ENCODE data around the gene SCGB1C1. TPM values are rescaled to one million over a fixed set of nuclear protein-coding genes. Genes with fewer than 3 reads are reported as not detected.

SCGB1C1 gene
- total RNA-seq, 4 donors from 2014 or later = not detected

- Histone ChIP-seq H3K4me1 (no peaks in the 10 kb centered on the region), H3K27ac (no peak overlapping the region), H3K27me3 (peaks cover 0 to 4% (median 0%) of the 10 kb centered on the region in 4 donors), H3K36me3 (peaks cover 0 to 18% (median 0%) of the 10 kb centered on the region in 3 donors), H3K9me3 (no peaks in the 10 kb centered on the region), H3K4me3 (no peak overlapping the region)
- intact Hi-C loops (cut with DNase I) = no loop called here
- whole genome bisulfite sequencing, 2 donors = 80 to 81% methylated on average over 8 to 10 of the region's 23 CpGs
- no peak for DNase-seq
- TF ChIP-seq, protein P1, sequence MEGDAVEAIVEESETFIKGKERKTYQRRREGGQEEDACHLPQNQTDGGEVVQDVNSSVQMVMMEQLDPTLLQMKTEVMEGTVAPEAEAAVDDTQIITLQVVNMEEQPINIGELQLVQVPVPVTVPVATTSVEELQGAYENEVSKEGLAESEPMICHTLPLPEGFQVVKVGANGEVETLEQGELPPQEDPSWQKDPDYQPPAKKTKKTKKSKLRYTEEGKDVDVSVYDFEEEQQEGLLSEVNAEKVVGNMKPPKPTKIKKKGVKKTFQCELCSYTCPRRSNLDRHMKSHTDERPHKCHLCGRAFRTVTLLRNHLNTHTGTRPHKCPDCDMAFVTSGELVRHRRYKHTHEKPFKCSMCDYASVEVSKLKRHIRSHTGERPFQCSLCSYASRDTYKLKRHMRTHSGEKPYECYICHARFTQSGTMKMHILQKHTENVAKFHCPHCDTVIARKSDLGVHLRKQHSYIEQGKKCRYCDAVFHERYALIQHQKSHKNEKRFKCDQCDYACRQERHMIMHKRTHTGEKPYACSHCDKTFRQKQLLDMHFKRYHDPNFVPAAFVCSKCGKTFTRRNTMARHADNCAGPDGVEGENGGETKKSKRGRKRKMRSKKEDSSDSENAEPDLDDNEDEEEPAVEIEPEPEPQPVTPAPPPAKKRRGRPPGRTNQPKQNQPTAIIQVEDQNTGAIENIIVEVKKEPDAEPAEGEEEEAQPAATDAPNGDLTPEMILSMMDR (IDR thresholded peaks at IDR 0.05) = no peak
- no peak for TF ChIP-seq POLR2A (IDR thresholded peaks at IDR 0.05)
Measured at GRCh38 chr11:196786-197731, 4.2 kb downstream of the SCGB1C1 start.

GRCh38 chr11:197741-198235 is 4.9 kb downstream of the SCGB1C1 start:
- DNase-seq = no peak
- TF ChIP-seq, protein P1 (IDR thresholded peaks at IDR 0.05) = no peak
- 46 to 71% methylated on average over 5 to 6 of the region's 9 CpGs for WGBS, 2 donors
- Histone ChIP-seq H3K27me3 (peaks cover 0 to 4% (median 0%) of the 10 kb centered on the region in 4 donors), H3K27ac (no peak overlapping the region), H3K36me3 (peaks cover 0 to 25% (median 0%) of the 10 kb centered on the region in 3 donors), H3K4me3 (no peak overlapping the region), H3K9me3 (no peaks in the 10 kb centered on the region), H3K4me1 (peaks cover 0 to 4% (median 0%) of the 10 kb centered on the region in 3 donors)
- intact Hi-C loops (cut with DNase I) = no loop called here

GRCh38 chr11:198236-198806 is 5.4 kb downstream of the SCGB1C1 start:
- peaks cover 0 to 9% (median 0%) of the 10 kb centered on the region in 3 donors for H3K4me1 ChIP-seq
- no peak overlapping the region for H3K27ac ChIP-seq
- intact Hi-C loops (cut with DNase I) = no loop called here
- H3K9me3 ChIP-seq = no peaks in the 10 kb centered on the region
- H3K4me3 ChIP-seq = no peak overlapping the region
- no peak for TF ChIP-seq POLR2A (IDR thresholded peaks at IDR 0.05)
- 81 to 100% methylated on average over 1 to 9 of the region's 21 CpGs for WGBS, 2 donors
- peaks cover 0 to 4% (median 0%) of the 10 kb centered on the region in 4 donors for H3K27me3 ChIP-seq
- H3K36me3 ChIP-seq = peaks cover 0 to 30% (median 0%) of the 10 kb centered on the region in 3 donors
- no peak for DNase-seq

- H3K4me1 ChIP-seq = peaks cover 0 to 17% (median 0%) of the 10 kb centered on the region in 3 donors
- TF ChIP-seq, protein P1 (IDR thresholded peaks at IDR 0.05) = no peak
- TF ChIP-seq POLR2A (IDR thresholded peaks at IDR 0.05) = no peak
- WGBS, 2 donors = 65 to 77% methylated on average over 2 to 9 of the region's 13 CpGs
- H3K4me3 ChIP-seq = no peak overlapping the region
- no peak overlapping the region for H3K27ac ChIP-seq
- H3K9me3 ChIP-seq = no peaks in the 10 kb centered on the region
- DNase-seq = no peak
- intact Hi-C loops (cut with DNase I) = no loop called here
- H3K27me3 ChIP-seq = no peaks in the 10 kb centered on the region
- peaks cover 0 to 38% (median 5%) of the 10 kb centered on the region in 3 donors for H3K36me3 ChIP-seq
Measured at GRCh38 chr11:199004-199581, 6.2 kb downstream of the SCGB1C1 start.

DNA sequence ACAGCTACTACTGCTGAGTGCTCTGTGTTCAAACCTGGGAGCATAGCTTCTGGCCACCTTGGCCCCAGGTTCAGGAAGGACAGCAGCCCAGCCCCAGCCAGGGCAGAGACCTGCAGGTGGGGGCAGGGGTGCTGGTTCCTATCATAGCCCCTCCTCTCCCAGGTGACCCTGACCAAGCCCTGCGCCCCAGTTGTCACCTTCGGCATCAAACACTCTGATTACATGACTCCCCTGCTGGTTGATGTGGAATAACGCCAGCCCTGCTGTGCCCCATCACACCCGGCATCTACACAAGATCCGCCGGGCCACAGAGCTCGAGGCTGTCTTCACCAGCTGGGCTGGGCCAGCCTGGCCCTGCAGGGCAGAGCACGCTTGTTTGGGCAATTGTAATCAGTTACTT is 6.9 kb downstream of the SCGB1C1 start:
- Histone ChIP-seq H3K4me3 (no peak overlapping the region), H3K4me1 (peaks cover 0 to 24% (median 0%) of the 10 kb centered on the region in 3 donors), H3K9me3 (no peaks in the 10 kb centered on the region), H3K36me3 (peaks cover 0 to 45% (median 12%) of the 10 kb centered on the region in 3 donors), H3K27me3 (no peaks in the 10 kb centered on the region), H3K27ac (no peak overlapping the region)
- TF ChIP-seq POLR2A (IDR thresholded peaks at IDR 0.05) = no peak
- TF ChIP-seq, protein P1 (IDR thresholded peaks at IDR 0.05) = no peak
- WGBS, 2 donors = 36 to 74% methylated on average over 8 of the region's 8 CpGs
- intact Hi-C loops (cut with DNase I) = no loop called here
- no peak for DNase-seq

All from esophagus squamous epithelium (tissue), 5 donors.